ENCODE measurements around the gene SUPT3H.
"Not testable (repeated sequence)": the region's sequence is repeated elsewhere in the genome, so short reads cannot be mapped to it uniquely, and the experiment has no call there.

Gene SUPT3H

DNA sequence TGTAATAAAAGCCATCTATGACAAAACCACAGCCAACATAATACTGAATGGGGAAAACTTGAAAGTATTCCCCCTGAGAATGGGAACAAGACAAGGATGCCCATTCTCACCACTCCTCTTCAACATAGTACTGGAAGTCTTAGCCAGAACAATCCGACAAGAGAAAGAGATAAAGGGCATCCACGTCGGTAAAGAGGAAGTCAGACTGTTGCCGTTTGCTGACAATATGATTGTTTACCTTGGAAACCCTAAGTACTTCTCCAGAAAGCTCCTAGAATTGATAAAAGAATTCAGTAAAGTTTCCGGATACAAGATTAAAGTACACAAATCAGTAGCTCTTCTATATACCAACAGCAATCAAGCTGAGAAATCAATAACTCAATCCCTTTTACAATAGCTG lies 63.6 kb downstream of the SUPT3H start:
- no peak for DNase-seq

DNA sequence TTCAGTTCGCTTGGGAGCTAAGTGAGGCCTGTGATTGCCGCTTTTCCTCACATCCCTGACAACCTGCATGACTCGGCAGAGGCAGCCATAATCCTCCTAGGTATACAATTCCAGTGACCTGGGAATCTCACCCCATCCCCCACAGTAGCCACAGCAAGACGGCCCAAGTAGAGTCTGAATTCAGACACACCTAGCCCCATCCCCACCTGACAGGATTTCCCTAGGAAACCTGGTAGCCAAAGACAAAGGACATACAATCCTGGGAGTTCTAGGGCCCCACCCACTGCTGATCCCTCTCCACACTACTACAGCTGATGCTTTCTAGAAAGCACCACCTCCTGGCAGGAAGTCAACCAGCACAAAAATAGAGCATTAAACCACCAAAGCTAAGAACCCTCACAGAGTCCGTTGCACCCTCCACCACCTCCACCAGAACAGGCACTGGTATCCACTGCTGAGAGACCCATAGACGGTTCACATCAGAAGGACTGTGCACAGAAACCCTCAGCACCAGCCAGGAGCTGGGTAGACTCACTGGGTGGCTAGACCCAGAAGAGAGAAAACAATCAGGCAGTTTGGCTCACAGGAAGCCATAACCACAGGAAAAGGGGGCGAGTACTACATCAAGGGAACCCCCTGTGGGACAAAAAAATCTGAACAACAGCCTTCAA lies 67.5 kb downstream of the SUPT3H start:
- peak; percentile 64 for DNase-seq

DNA sequence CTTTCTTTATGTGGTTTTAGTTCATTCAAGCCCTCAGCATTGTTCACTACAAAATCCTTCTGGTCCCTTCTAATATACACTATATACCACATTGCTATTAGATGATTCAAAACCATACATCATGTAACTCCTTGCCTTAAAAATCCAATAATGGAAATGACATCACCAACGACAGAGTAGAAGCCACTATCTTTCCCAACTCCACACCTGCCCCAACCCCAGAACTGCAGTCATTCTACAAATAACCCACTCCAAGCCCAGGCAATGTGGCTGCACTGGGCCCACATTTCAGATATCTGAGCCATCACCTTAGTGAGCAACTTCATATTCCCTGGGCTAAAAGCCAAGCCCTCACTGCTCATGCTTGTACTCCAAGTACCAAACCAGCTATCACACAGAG lies 72.2 kb downstream of the SUPT3H start:
- DNase-seq, result no peak

DNA sequence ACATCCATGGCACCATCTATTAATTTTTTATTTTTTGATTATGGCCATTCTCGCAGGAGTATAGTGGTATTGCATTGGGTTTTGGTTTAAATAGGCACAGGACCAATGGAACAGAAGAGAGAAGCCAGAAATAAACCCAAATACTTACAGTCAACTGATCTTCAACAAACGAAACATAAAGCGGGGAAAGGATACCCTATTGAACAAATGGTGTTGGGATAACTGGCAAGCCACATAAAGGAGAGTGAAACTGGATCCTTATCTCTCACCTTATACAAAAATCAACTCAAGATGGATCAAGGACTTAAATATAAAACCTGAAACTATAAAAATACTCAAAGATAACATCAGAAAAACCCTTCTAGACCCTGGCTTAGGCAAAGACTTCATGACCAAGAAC lies 74.9 kb downstream of the SUPT3H start:
- no peak for DNase-seq

GRCh38 chr6:45301348-45302142 lies 76.2 kb downstream of the SUPT3H start:
- DNase-seq, result no peak

DNA sequence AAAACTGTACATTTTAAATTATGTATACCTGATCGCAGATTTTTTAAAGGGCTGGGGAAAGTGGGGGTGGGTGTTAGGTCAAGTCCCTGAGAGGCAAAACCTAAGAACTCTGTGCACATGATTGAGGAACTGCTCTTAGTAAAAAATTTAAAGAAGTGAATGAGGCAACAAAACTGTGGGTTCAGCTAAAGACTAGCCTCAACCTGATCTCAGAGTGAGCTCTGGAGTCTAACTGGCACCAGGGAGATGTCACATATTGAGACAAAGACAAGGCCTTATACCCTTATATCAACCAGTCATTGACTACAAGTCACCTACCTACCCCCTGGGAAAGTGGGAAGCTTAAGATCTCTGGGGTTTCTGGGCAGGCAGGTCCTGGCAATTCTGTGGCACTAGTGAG lies 77.0 kb downstream of the SUPT3H start:
- DNase-seq, result no peak

DNA sequence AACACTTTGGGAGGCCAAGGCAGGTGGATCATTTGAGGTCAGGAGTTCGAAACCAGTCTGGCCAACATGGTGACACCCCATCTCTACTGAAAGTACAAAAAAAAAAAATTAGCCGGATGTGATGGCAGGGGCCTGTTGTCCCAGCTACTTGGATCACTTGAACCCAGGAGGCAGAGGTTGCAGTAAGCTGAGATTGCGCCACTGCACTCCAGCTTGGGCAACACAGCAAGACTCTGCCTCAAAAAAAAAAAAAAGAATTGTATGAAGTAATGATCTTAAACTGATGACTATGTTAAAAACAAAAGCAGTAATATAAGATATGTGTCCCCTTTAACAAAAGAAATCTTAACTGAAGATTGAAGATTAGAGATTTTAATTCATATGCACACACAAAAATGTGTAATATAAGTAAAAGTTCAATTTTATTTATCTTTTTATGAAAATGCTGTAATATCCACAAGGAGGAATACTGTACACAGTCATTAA lies 78.6 kb downstream of the SUPT3H start:
- no peak for DNase-seq

DNA sequence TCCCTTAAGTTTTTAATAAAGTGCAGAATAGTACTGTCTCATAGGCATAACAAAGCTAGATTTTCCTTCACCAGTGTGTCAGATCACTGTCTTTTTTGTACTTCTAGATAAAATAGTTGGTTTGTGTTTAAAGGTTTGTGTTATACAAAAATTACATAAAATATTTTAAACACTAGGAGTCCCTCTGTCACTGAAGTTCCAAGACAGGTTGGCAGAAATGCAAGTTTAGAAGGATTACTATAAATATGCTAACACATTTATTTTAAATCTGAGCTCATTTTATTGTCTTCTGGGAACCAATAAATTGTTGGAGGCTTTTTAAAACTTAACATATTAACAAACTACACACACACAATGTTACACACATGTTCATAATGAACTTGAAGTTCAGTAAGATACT lies 80.4 kb downstream of the SUPT3H start:
- no peak for DNase-seq

DNA sequence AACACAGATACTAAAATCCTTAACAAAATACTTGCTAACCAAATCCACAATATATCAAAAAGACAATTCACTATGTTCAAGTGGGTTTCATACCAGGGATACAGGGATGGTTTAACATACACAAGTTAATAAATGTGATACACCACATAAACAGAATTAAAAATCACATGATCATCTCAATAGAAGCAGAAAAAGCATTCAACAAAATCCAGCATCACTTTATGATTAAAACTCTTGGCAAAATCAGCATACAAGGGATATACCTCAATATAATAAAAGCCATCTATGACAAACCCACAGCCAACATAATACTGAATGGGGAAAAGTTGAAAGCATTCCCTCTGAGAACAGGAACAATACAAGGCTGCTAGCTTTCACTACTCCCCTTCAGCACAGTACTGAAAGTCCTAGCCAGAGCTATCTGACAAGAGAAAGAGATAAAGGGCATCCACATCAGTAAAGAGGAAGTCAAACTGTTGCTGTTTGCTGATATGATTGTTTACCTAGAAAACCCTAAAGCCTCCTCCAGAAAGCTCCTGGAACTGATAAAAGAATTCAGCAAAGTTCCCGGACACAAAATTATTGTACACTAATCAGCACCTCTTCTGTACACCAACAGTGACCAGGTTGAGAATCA lies 83.6 kb downstream of the SUPT3H start:
- not testable (repeated sequence) for DNase-seq

GRCh38 chr6:45293306-45293705 lies 84.4 kb downstream of the SUPT3H start:
- no peak for DNase-seq

DNA sequence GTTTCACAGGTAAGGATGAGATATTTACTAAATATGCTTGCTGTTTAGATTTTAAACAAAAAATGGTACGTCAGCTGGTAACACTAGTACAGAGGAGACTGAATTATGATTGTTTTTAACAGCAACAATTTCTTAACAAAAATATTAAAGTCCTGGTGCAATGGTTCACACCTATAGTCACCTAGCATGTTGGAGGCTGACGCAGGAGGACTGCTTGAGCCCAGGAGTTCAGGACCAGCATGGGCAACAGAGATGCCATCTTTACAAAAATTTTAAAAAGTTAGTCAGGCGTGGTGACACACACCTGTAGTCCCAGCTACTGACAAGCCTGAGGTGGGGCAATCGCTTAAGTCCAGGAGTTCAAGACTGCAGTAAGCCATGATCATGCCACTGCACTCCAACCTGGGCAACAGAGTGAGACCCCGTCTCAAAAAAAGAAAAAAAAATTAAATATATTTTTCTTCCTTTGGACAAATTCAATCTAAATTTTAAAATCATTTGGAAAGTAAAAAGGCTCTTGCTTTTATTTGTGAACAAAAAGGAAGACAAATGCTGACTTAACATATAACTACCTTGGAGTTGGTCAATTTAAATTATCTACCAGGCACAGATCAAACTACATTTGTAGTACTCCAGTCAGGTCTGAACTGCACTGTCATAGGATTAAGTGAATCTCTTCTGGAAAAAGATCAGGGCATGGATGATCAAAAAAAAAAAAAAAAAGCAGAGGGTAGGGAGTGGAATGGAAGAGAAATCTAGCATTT lies 87.8 kb downstream of the SUPT3H start:
- no peak for DNase-seq

DNA sequence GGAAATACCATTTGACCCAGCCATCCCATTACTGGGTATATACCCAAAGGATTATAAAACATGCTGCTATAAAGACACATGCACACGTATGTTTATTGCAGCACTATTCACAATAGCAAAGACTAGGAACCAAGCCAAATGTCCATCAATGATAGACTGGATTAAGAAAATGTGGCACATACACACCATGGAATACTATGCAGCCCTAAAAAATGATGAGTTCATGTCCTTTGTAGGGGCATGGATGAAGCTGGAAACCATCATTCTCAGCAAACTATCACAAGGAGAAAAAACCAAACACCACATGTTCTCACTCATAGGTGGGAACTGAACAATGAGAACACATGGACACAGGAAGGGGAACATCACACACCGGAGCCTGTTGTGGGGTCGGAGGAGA lies 91.0 kb downstream of the SUPT3H start:
- not testable (repeated sequence) for DNase-seq

- no peak for DNase-seq
These were observed 99.4 kb downstream of the SUPT3H start for GRCh38 chr6:45278367-45278766.

- not testable (repeated sequence) for DNase-seq
These were observed 100.0 kb downstream of the SUPT3H start for GRCh38 chr6:45277741-45278140.

- no peak for DNase-seq
These were observed 102.4 kb downstream of the SUPT3H start for GRCh38 chr6:45275358-45275757.

DNA sequence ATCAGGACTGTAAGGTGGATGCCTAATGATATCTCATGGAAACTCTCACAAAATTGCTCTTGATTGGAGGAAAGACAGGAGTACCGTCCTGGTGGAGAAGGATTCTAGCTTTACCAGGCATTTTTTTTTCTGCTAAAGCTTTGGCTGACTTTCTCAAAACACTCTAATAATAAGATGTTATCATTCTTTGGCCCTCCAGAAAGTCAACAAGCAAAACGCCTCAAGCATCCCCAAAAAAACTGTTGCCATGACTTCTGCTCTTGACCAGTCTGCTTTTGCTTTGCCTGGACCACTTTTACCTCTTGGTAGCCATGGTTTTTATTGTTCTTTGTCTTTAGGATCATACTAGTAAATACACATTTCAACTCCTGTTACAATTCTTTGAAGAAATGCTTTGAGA lies 105.1 kb downstream of the SUPT3H start:
- no peak for DNase-seq

DNA sequence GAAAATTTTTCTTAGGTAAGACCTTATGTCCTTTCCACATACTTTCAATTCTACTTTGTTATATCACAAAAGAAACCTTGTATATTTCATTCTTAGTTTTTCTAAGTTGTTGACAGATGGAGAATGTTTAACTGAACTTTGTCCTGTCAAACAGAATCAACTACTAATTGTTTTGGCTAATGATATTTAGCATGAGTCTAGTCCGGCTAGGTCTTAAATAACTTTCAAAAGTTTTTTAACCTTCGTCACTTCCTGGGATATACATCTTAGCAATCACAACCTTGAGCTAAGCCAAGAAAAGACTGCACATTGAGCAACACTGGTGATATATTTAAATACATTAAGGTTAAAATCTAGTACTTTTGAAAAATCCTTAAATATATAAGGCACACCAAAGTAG lies 112.5 kb downstream of the SUPT3H start:
- no peak for DNase-seq

GRCh38 chr6:45260696-45261095 lies 117.0 kb downstream of the SUPT3H start:
- no peak for DNase-seq

- DNase-seq, result no peak
These were observed 120.7 kb downstream of the SUPT3H start for GRCh38 chr6:45256697-45257695.

DNA sequence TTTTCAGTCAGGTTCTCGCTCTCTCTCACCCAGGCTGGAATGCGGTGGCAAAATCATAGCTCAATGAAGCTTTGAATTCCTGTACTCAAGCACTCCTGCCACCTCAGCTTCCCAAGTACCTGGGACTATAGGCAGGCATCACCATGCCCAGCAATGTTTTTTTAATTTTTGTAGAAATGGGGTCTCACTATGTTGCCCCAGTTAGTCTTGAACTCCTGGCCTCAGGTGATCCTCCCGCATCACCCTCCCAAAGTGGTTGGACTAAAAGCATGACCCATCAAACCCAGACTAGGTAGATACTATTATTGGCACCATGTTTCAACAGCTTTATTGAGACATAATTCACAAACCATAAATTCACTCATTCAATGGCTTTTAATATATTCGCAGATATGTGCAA lies 122.3 kb downstream of the SUPT3H start:
- no peak for DNase-seq

DNA sequence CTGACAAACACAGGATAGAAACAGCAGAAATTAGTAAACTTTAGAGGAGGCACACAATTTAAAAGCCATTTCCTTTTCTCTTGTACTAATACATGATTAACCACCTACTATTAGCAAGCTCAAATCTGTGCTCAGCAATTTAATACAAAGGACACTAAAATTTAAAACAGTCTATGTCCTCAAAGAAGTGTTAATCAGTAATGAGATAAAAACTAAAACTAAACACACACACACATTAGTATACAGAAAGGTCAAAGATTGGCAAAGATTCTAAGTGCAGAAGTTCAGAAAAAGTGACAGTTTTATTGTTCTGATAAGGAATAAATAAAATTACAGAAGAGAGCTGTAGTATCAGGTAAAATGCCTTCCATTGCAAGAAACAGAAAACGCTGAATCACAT lies 123.5 kb downstream of the SUPT3H start:
- no peak for DNase-seq

DNA sequence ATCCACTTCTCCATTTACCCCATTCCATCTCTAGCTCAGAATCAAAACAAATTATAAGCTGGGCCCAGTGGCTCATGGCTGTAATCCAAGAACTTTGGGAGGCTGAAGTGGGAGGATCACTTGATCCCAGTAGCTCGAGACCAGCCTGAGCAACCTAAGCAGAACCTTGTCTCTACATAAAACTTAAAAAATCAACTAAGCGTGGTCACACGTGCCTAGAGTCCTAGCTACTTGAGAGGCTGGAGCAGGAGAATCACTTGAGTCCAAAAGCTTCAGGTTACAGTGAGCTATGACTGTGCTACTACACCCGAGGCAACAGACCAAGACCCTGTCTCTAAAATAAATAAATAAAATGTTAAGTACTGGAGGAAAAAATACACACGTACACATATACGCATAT lies 124.3 kb downstream of the SUPT3H start:
- no peak for DNase-seq
